GM19035 (cell line): ENCODE data around the gene RANBP3.

Source experiments
- ATAC-seq: cut with Tn5 transposase; IDR thresholded peaks from one replicate; pipeline ENCODE4 v1.9.1; 2021; ENCODE audit not compliant: unreplicated experiment

Gene RANBP3

GRCh38 chr19:5929179-5929578 lies 48.8 kb downstream of the RANBP3 start:
- no peak for ATAC-seq

- ATAC-seq = no peak
These were observed 50.5 kb downstream of the RANBP3 start for GRCh38 chr19:5927441-5927821.

GRCh38 chr19:5926641-5927440 lies 51.1 kb downstream of the RANBP3 start:
- no peak for ATAC-seq

GRCh38 chr19:5925830-5926427 lies 52.0 kb downstream of the RANBP3 start:
- ATAC-seq = no peak

GRCh38 chr19:5923356-5923755 lies 54.6 kb downstream of the RANBP3 start:
- ATAC-seq = no peak

- ATAC-seq = no peak
These were observed 55.8 kb downstream of the RANBP3 start for GRCh38 chr19:5922161-5922545.

- ATAC-seq = no peak
These were observed 56.3 kb downstream of the RANBP3 start for GRCh38 chr19:5921516-5922160.

- no peak for ATAC-seq
These were observed 59.4 kb downstream of the RANBP3 start for GRCh38 chr19:5918463-5919079.

GRCh38 chr19:5917431-5918107 lies 60.4 kb downstream of the RANBP3 start:
- ATAC-seq = no peak

GRCh38 chr19:5916181-5916708 lies 61.7 kb downstream of the RANBP3 start:
- ATAC-seq = no peak

- no peak for ATAC-seq
These were observed 62.2 kb downstream of the RANBP3 start for GRCh38 chr19:5915782-5916165.

GRCh38 chr19:5914946-5915781 lies 62.8 kb downstream of the RANBP3 start:
- ATAC-seq = no peak

- ATAC-seq = no peak
These were observed 63.6 kb downstream of the RANBP3 start for GRCh38 chr19:5914358-5914774.

GRCh38 chr19:5913739-5914357 lies 64.1 kb downstream of the RANBP3 start, which contains the start of gene CAPS:
Gene CAPS (plus strand): TSS chr19:5914254. CDS start chr19:5914407, 153 bp downstream.
- no peak for ATAC-seq

- no peak for ATAC-seq
These were observed 66.6 kb downstream of the RANBP3 start for GRCh38 chr19:5911366-5911765.

- no peak for ATAC-seq
These were observed 67.4 kb downstream of the RANBP3 start for GRCh38 chr19:5910638-5910907.

GRCh38 chr19:5908773-5909442 lies 69.0 kb downstream of the RANBP3 start:
- ATAC-seq = no peak

- no peak for ATAC-seq
These were observed 70.7 kb downstream of the RANBP3 start for GRCh38 chr19:5907241-5907640.

- ATAC-seq = no peak
These were observed 72.7 kb downstream of the RANBP3 start for GRCh38 chr19:5905114-5905778.
